Measurements from ENCODE around the gene KRT34. TPM values are rescaled to one million over a fixed set of nuclear protein-coding genes. Genes with fewer than 3 reads are reported as not detected.

Gene KRT34
- total and polyA plus RNA-seq, 2 donors from 2014 or later, result not detected

GRCh38 chr17:41392278-41392677 is 10.2 kb upstream of the KRT34 start:
- Histone ChIP-seq H3K9me3 (ENCODE audit: control insufficient read depth in 2 of 3, insufficient read depth in 1 of 3, low read length in 3 of 3) (no peaks in the 10 kb centered on the region), H3K9ac (ENCODE audit: low read length in 3 of 3) (no peak overlapping the region), H3K4me3 (ENCODE audit: low read length in 3 of 3) (no peak overlapping the region), H3K4me1 (ENCODE audit: control insufficient read depth in 2 of 3, insufficient read depth in 2 of 3, low read depth in 1 of 3, low read length in 3 of 3) (peaks cover 0 to 3% (median 0%) of the 10 kb centered on the region in 3 donors), H3K27me3 (ENCODE audit: control insufficient read depth, insufficient read depth, low read length) (no peaks in the 10 kb centered on the region), H3K36me3 (ENCODE audit: control insufficient read depth in 2 of 3, insufficient read depth in 3 of 3, low read length in 3 of 3) (no peaks in the 10 kb centered on the region), H3K27ac (ENCODE audit: low read depth in 2 of 2, low read length in 2 of 2) (no peak overlapping the region)
- no peak for DNase-seq
- intact Hi-C loops (cut with DNase I), result no loop called here
- TF ChIP-seq CTCF (IDR thresholded peaks at IDR 0.05; ENCODE audit: borderline replicate concordance, extremely low read depth, insufficient read depth), result no peak
- FAIRE-seq, result no peak

GRCh38 chr17:41391535-41391934 is 9.4 kb upstream of the KRT34 start:
- Histone ChIP-seq H3K27me3 (ENCODE audit: control insufficient read depth, insufficient read depth, low read length) (no peaks in the 10 kb centered on the region), H3K27ac (ENCODE audit: low read depth in 2 of 2, low read length in 2 of 2) (no peak overlapping the region), H3K9me3 (ENCODE audit: control insufficient read depth in 2 of 3, insufficient read depth in 1 of 3, low read length in 3 of 3) (no peaks in the 10 kb centered on the region), H3K4me3 (ENCODE audit: low read length in 3 of 3) (no peak overlapping the region), H3K4me1 (ENCODE audit: control insufficient read depth in 2 of 3, insufficient read depth in 2 of 3, low read depth in 1 of 3, low read length in 3 of 3) (peaks cover 0 to 3% (median 0%) of the 10 kb centered on the region in 3 donors), H3K9ac (ENCODE audit: low read length in 3 of 3) (no peak overlapping the region), H3K36me3 (ENCODE audit: control insufficient read depth in 2 of 3, insufficient read depth in 3 of 3, low read length in 3 of 3) (no peaks in the 10 kb centered on the region)
- no peak for FAIRE-seq
- intact Hi-C loops (cut with DNase I), result no loop called here
- TF ChIP-seq CTCF (IDR thresholded peaks at IDR 0.05; ENCODE audit: borderline replicate concordance, extremely low read depth, insufficient read depth), result no peak
- DNase-seq, result no peak

GRCh38 chr17:41390411-41390938 is 8.4 kb upstream of the KRT34 start:
- Histone ChIP-seq H3K4me3 (ENCODE audit: low read length in 3 of 3) (no peak overlapping the region), H3K4me1 (ENCODE audit: control insufficient read depth in 2 of 3, insufficient read depth in 2 of 3, low read depth in 1 of 3, low read length in 3 of 3) (peaks cover 0 to 3% (median 0%) of the 10 kb centered on the region in 3 donors), H3K9me3 (ENCODE audit: control insufficient read depth in 2 of 3, insufficient read depth in 1 of 3, low read length in 3 of 3) (peaks cover 0 to 3% (median 0%) of the 10 kb centered on the region in 3 donors), H3K27me3 (ENCODE audit: control insufficient read depth, insufficient read depth, low read length) (no peaks in the 10 kb centered on the region), H3K27ac (ENCODE audit: low read depth in 2 of 2, low read length in 2 of 2) (no peak overlapping the region), H3K9ac (ENCODE audit: low read length in 3 of 3) (no peak overlapping the region), H3K36me3 (ENCODE audit: control insufficient read depth in 2 of 3, insufficient read depth in 3 of 3, low read length in 3 of 3) (no peaks in the 10 kb centered on the region)
- FAIRE-seq (no peak), DNase-seq (peak in 3 of 5 donors; percentile 23 to 32 (median 31))
- no peak for TF ChIP-seq CTCF (IDR thresholded peaks at IDR 0.05; ENCODE audit: borderline replicate concordance, extremely low read depth, insufficient read depth)
- intact Hi-C loops (cut with DNase I), result no loop called here

GRCh38 chr17:41387670-41388069 is 5.6 kb upstream of the KRT34 start:
- FAIRE-seq (no peak), DNase-seq (no peak)
- peaks cover 0 to under 1% (median 0%) of the 10 kb centered on the region in 3 donors for H3K4me1 ChIP-seq (ENCODE audit: control insufficient read depth in 2 of 3, insufficient read depth in 2 of 3, low read depth in 1 of 3, low read length in 3 of 3)
- no peaks in the 10 kb centered on the region for H3K36me3 ChIP-seq (ENCODE audit: control insufficient read depth in 2 of 3, insufficient read depth in 3 of 3, low read length in 3 of 3)
- no peak overlapping the region for H3K27ac ChIP-seq (ENCODE audit: low read depth in 2 of 2, low read length in 2 of 2)
- no peak overlapping the region for H3K9ac ChIP-seq (ENCODE audit: low read length in 3 of 3)
- intact Hi-C loops (cut with DNase I), result no loop called here
- no peak overlapping the region for H3K4me3 ChIP-seq (ENCODE audit: low read length in 3 of 3)
- no peaks in the 10 kb centered on the region for H3K27me3 ChIP-seq (ENCODE audit: control insufficient read depth, insufficient read depth, low read length)
- H3K9me3 ChIP-seq (ENCODE audit: control insufficient read depth in 2 of 3, insufficient read depth in 1 of 3, low read length in 3 of 3), result peaks cover 0 to 3% (median 0%) of the 10 kb centered on the region in 3 donors
- TF ChIP-seq CTCF (IDR thresholded peaks at IDR 0.05; ENCODE audit: borderline replicate concordance, extremely low read depth, insufficient read depth), result no peak

All from kidney (tissue), 14 donors.